Hypothalamus (tissue), 51 donors: ENCODE data around the gene MPV17.
"Not testable (repeated sequence)": the region's sequence is repeated elsewhere in the genome, so short reads cannot be mapped to it uniquely, and the experiment has no call there.

ENCODE experiments used
- DNase-seq, 51 donors: peaks; one replicate each; lab custom pipeline; 2025; lab: John Stamatoyannopoulos, UW

MPV17 gene

GRCh38 chr2:27271631-27272340 is 51.1 kb downstream of the MPV17 start:
- no peak for DNase-seq

- DNase-seq: no peak
These were observed 52.2 kb downstream of the MPV17 start for GRCh38 chr2:27270670-27271069.

GRCh38 chr2:27270131-27270530 is 52.8 kb downstream of the MPV17 start:
- no peak for DNase-seq

GRCh38 chr2:27268296-27268695 is 54.6 kb downstream of the MPV17 start:
- not testable (repeated sequence) for DNase-seq

- no peak for DNase-seq
These were observed 57.4 kb downstream of the MPV17 start for GRCh38 chr2:27265536-27265870.

GRCh38 chr2:27264753-27265535 is 58.0 kb downstream of the MPV17 start:
- peak in 17 of 51 donors; percentile 4 to 56 (median 18) for DNase-seq

- no peak for DNase-seq
These were observed 58.6 kb downstream of the MPV17 start for GRCh38 chr2:27264253-27264752.

- DNase-seq: peak in 1 of 51 donors; percentile 42
These were observed 59.3 kb downstream of the MPV17 start for GRCh38 chr2:27263287-27264252.

- DNase-seq: peak in 9 of 51 donors; percentile 4 to 38 (median 14)
These were observed 60.3 kb downstream of the MPV17 start, which contains the start of gene SLC30A3 for GRCh38 chr2:27262379-27263286. SLC30A3 (minus strand) TSS chr2:27263047; CDS start chr2:27262906, 141 bp downstream.

- no peak for DNase-seq
These were observed 61.0 kb downstream of the MPV17 start for GRCh38 chr2:27261926-27262298.

- DNase-seq: no peak
These were observed 61.5 kb downstream of the MPV17 start for GRCh38 chr2:27261241-27261925.
